NCI-H1436 treated with DMSO at 0.1 percent for 48 hours (cell line): ENCODE results near the gene MSX2.

Source experiments
- DNase-seq: peaks from one replicate; lab custom pipeline; 2025; lab: John Stamatoyannopoulos, UW

The MSX2 gene

DNA sequence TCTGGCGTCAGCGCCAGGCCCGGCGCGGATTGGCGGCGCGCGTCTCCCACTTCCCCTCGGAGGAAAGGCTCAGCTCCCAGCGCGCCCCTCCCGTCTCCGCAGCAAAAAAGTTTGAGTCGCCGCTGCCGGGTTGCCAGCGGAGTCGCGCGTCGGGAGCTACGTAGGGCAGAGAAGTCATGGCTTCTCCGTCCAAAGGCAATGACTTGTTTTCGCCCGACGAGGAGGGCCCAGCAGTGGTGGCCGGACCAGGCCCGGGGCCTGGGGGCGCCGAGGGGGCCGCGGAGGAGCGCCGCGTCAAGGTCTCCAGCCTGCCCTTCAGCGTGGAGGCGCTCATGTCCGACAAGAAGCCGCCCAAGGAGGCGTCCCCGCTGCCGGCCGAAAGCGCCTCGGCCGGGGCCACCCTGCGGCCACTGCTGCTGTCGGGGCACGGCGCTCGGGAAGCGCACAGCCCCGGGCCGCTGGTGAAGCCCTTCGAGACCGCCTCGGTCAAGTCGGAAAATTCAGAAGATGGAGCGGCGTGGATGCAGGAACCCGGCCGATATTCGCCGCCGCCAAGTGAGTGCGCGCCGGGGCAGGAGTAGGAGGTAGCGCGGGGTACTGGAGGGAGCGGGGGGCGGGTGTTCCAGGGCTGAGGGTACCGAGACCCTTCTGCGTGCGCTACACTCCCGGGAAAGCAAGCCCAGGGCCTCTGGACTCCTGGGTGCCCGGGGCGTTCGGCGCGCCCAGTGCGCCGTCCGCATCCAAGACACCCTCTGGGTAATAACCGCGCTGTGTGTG lies at the start of gene MSX2:
MSX2 (plus strand) TSS at position 99 of the 777 bp plus-strand sequence; CDS start at position 177, 78 bp downstream.
- no peak for DNase-seq

DNA sequence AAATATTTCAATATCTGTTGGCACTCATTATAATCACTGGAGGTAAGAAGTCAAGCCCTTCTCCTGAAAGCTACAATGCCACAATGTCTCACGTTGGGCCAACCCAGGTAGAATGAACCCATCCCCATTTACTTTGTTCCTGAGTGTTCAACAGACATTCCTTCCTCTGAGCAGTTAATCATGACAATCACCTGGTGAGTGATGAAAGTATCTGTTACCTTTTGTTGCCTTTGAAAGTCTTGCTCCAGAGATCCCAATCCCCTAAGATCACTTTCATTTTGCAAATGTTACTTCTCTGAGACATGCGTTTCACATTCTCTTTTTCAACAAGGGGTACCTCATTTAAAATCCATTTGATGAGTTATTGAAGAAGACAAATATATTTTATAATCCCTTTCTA lies 49.3 kb upstream of the MSX2 start:
- no peak for DNase-seq

DNA sequence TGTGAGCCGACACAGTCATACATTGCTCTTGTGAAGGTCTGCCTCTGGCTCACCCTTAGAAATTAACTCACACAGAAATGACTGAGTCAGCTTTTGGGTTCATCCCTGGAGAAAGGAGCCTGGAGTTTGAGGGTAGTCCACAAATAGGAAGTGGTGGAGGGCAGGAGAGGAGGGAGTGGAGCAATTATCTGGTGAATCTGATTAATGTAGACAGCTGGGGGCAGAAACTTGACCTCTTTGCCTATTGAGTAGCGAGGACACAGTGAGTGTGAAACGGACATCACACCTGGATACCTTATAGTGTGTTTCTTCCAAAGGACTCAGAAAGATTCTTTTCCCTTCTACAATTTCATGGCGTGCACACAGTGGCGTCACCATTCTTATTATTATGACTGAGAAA lies 48.5 kb upstream of the MSX2 start:
- no peak for DNase-seq

DNA sequence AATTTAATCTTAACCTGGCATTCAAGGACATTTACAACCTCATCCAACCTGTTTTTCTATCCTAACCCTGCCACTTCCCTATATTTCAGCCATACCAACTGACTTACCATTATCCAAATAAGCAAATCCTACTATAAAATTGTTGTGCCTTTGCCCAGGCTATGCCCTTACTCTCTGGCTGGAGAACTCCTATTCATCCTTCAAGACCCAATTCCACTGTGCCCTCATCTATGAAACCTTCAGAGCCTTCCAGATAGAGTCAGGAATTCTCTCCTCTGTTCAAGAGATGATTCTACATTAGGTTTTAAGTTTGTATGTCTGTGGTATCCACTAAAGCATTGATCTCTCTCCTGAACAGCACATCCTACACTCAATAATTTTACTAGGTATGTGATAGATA lies 46.3 kb upstream of the MSX2 start:
- no peak for DNase-seq

DNA sequence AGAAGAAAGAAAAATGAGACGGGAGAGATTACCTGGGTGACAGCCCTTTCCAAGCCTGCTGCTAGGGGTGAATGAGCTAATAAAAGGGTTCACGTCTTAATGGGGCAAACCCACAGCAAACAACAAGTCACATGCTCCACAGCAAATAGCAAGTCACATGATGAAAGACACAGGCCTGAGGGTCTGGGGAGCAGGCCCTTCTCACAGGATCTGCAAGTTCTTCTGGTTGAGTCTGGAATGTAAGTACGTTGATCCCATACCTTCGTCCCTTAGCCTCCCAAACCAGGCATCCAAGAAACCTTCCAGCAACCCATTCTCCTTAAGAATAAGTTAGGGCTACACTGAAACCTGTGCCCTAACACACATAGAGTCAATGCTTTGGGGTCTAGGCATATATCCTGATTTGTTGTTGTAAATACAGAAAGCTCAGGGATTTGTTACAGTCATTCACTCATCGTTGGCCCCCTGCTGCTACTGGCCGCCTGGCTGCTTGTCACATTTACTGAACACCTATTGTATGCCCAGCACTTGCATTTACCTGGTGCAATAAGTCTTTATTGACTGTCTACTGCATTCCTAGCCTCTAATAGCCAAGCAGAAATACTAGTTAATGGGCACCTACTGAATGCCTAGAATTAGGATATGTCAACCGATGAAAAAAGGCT lies 43.3 kb upstream of the MSX2 start:
- no peak for DNase-seq

DNA sequence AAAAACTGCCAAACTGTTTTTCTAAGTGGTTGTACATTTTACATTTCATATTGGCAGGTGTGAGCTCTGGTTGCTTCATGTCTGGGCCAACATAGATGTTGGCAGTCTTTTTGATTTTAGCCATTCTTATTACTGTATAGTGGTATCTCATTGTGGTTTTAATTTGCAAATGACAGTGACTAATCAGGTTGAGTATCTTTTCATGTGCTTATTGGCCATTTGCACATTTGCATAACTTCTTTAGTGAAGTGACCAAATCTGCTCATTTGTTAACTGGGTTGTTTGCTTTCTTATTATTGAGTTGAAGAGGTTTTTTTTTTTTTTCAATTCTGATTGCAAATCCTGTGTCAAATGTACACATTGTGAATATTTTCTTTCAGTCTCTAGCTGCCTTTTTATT lies 36.9 kb upstream of the MSX2 start:
- DNase-seq = no peak

DNA sequence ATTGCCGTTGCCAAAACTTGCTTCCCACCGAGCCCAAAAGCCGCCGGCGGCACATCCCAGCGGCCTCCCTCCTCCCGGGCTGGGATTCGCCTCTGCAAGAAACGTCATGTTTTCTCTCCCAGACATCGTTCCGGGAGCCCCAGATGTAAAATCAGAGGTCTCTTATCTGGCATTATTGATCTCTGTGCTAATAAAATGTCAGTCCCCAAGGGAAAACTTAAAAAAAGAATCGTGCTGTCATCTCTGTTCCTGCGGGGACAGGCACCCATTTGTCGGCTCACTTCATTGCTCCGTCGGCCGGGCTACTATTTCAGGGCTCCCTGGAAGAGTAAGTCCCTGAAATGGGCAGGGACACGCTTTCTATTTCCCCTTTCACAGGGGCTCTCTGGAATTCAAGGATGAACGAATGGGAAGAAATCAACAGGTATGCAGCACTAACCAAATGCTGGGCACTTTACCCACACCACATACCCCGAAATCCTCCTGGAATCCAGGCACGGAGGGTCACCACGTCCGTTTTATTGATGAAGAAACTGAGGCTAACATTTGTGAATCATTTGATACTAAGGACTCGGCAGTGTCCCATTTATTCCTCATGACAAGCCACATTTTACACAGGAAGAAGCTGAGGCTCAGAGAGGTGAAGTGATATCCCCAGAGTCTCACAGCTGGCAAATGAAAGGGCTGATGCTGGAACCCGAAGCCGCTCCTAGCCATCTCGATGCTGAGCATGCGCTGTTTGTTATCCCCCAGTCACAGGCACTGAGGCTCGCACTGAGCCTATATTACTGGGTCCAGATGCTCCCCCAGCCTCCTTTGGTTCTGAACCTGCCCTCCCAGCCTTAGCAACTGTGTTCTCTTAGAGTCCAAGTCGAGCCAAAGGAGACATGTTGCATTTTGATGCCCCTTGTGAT lies 35.7 kb upstream of the MSX2 start:
- DNase-seq = no peak

DNA sequence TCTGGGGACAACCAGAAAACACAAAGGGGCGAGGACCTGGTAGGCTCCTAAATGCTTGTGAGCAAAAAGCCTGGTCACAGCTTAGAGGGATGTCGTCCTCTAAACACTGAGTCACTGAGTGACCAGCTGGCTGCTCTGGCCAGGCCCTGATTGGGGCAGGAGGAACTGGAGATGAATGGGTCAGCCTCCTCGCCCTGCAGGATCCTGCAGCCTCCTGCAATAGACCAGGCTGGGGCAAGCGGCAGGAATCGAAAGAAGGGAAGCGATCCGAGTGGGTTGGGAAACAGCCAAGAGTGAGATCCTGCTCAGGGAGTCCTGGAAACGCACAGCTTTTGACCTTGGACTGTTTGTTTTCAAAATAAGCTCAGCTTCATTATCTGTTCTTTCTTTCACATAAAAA lies 34.1 kb upstream of the MSX2 start:
- DNase-seq = no peak

DNA sequence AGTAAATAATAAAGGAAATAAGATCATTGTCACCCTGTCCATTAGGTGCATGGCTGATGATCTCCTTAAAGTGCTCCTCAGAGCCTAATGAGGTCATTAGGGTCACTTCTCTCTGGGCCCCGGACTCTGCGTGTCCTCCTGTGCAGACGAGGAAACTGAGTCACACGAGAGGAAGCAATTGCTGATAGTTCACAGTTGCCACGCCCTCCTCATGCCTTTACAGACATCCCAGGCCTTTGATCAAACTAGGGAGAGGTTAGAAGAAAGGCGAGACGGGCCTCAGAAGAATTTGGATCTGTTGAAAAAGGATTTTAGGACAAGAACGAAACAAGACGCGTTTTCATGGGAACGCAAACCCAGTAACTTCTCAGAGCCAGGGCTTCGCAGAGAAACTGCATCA lies 32.0 kb upstream of the MSX2 start:
- DNase-seq = no peak

DNA sequence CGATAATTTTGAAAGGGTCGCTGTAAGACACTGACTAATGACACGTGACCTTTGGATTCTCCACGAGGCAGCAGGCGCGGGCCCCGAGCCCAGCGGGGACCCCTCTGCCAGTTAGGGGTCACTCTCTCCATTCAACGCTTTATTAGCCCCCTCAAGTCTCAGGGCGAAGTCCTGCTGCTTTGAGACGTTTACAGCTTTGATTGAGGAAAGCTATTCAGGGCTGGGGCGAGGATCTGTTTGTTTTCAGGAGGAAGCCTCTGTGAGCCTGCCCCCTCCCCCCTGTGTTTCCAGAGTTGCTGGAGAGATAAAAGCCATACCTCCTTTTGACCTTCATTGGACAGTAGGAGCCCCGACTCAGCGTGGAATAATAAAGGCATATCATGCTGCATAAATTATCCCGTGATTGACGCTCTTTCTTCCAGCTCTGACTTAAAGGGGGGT lies 31.4 kb upstream of the MSX2 start:
- no peak for DNase-seq

DNA sequence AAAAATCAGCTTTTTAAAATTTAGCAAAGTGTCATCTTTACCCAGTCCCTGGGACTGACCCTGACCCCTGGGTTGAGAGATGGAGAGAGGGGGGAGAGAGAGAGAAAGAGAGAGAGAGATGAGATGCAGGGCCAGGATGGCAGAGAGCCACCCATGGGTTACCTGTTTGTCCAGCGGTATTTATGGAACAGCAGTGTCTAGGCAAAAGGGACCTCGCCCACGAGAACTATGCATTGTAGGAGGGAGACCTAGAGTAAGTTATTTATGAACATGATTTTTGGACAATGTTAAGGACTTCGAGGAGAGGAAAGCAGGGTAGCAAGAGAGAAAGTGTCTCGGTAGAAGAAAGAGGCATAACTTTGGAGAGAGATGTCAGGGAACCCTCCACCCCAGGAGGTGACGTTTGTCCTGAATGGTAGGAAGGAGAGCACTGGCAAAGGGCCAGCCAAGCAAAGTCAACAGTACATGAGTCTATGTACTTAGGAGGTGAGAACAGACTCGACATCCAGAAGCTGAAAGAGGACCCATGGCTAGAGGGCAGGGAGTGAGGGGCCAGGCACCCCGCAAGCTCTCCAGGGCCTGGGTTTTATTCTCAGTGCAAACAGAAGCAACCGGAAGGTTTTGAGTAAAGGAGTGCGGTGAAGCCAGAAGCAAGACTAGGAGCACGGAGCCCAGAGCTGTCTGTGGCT lies 30.5 kb upstream of the MSX2 start:
- no peak for DNase-seq

DNA sequence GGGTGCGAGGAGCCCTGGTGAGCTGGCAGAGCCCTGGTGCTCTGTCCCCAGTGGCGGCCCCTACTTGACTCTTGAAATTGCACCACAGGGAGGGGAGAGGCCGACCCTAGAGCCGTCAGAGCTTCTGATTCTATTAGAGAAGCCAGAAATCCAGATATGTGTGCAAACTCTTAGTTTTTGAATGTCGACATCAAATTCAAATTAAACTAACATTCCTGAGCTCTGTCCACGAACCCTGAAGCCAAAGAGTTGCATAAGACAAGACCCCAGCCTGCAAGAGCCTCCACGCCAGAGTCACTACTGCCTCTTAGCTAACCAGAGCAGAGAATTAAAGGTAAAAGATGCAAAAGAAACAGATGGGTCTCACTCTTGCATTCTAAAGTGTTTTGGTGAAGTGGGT lies 29.8 kb upstream of the MSX2 start:
- no peak for DNase-seq

DNA sequence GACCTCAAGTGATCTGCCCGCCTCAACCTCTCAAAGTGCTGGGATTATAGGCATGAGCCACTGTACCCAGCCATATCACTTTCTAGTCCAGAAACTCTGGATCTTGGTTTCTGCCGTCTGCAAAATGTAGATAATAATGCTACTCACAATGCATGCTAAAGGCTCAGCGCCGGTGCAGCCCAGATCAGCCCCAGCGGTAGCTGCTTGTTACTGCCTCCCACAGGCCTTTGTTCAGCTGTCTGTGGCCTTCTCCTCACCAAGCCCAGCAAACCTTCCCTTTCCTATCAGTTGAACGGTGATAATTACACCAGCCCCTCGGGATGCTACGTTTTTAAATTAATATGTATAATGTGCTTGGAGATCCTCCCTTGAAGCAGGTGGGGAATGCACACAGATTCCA lies 26.2 kb upstream of the MSX2 start:
- no peak for DNase-seq

DNA sequence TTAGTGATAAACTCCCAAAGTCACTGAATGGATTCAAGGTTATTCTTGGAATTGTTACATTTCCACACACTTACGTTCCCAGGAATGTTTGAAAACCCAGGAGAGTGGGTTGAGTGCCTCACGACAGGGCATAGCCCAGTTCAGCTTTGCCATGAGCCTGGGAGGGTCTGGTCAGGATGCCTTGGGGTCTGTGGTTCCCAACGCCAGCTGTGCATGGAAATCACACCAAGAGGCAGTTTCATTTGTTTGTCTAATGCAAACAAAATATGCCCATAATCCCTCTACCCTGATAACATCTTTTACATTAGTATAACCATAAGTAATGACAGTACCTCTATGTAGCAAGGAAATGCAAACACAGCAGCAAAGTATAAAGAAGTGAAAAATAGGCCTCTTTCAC lies 25.3 kb upstream of the MSX2 start:
- DNase-seq = no peak

DNA sequence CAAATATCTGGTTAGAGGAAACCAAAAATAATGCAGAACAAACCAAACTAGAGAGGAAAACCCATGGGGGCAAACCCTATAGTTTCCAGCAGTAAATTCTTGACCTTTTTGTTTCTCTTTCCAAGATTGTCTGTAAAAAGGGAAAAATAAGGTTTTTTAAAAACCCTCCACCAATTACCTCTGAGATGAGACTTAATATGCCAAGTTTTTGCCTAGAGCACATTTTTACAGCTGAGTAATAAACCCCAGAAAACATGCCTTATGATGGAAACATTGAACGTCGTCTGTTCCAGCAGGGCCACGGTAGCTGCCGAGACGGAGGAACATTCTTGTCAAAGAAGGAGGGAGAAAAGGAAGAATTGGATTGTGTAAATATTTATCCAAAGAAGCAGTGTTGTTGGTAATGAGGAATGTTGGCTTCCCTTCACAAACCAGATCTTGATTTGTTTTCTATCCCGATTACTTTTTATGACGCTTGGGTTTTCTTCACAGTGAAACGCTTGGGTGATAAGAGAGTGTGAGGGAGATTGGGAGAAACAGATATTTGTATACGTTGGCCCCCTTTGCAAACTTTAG lies 17.3 kb upstream of the MSX2 start:
- DNase-seq = no peak

DNA sequence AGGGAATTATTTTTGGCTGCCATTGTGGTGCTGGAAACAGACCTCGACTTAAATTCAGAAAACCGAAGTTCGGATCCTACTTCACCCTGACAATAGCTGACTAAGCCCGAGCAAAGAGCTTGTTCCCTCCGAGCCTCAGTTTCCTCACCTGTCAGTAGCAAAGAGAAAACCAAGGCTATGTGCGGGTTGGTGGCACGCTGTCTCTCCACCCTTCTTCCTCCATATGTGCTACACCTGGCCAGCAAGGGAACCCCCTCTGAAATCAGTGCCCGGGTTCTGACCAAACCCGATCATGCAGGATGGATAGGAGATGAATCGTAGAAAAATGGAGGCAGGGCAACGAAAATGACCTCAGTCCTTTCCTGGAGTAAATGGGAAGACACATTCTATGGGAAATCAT lies 16.7 kb upstream of the MSX2 start:
- no peak for DNase-seq

DNA sequence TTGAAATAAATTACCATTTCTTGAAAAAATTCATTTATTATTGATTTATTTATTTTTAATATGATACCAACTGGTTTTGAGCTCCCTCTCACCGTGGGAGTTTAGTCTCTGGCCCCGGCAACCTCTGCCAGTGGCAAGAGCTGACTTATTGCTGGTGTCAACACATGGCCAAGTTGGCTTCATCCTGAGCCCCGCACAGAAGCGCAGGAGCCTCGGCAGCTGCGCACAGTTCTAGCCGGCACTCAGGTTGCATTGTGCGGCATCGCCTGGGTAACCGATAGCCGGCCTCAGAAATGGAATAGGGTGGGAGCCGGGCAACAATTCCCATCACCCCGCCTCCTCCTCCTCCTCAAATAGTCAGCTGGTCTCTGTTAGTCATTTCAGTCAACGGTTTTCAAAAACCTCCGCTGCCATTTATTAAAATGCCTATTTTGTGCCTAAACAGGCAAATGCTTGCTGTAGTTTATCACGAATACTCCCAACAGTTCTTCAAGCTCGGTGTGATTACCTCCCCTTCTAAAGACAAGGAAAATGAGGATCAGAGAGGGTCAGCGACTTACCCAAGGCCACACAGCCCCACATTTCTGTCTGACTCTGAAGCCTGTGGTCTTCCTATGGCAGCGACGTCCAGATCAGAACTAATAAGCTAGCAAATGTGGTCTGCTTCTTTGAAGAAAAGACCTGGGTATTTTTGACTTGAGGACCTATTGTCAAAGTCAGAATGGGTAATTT lies 15.7 kb upstream of the MSX2 start:
- DNase-seq = no peak

DNA sequence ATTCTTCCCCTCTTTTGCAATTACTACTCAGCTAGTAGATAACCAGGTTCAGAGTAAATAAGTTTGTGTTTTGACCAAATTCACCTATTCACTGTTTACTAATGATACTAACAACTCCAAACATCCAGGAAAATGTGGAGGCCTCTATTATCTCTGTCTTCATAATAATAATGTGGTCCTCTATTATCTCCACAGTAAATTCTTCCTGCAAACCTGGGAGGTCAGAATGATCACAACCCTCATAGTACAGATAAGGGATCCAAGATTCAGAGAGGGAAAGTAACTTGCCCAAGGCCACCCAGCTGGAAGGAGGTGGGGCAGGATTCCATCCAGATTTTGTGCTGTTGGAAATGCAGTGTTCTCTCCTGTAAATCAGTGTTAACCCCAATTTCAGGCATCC lies 9.6 kb upstream of the MSX2 start:
- DNase-seq = no peak

DNA sequence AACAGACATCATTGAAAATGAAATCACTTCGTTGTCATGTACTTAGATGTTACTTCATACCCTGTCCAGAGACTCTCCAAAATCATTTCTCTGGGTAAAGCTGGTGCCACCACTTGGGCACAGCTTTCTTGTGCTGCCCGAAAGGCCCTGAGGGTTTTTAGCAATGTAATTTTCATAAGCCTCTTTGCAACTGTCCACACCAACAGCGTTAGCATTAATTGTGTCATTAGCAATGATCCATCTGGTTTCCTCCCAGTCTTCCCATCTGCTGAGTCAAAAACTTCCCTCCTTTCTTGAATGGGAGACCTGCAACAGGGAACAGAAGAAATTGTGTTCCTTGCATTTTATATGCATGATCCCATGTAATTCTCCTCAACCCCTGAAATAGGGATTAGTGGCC lies 8.6 kb upstream of the MSX2 start:
- no peak for DNase-seq

DNA sequence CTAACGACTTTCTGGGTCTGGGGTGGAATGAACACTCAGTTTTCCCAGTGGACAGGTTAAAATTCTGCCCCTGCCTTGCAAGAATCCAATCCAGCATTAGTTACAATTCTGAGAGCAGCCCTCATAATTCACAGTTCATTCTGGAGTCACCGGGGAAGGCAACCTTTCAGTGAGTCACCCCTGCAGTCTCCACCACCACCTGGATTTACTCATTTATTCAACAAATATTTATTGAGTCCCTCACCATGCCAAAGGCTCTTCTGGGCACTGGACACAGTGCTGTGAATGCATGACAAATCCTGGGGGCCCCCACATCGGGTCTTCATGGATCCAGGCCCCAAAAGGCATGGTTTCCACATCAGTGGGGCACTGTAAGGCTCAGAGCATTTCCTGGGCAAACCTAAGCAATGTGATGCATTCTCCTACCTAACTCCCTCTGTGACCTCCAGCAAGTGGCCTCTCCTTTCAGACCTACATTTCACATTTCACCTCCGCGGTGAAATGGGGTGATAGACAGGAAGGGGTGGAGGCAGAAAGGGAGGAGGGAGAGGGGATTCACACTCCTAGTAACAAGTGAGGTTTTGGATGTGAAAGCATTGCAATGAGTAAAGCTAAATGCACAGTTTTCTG lies 6.4 kb upstream of the MSX2 start:
- no peak for DNase-seq
